SK-N-MC (cell line): ENCODE measurements around the gene PKN3.

Experiments used
- EZH2 ChIP-seq: fragments of 200-600 bp; sonication (generic); IDR thresholded peaks from one replicate; pipeline ENCODE4 v1.6.1; 2017; ENCODE audit warnings: antibody characterized with exemption
- FOXP2 ChIP-seq: optimal IDR thresholded peaks from 2 replicates; pipeline ENCODE3; 2011; ENCODE audit warnings: mild to moderate bottlenecking, moderate library complexity; ENCODE audit not compliant: insufficient read depth; ENCODE audit errors: extremely low read length, control extremely low read depth
- POLR2AphosphoS5 ChIP-seq: IDR thresholded peaks from 2 replicates; pipeline ENCODE4 v1.6.1; 2012; ENCODE audit warnings: mild to moderate bottlenecking, low read depth, low read length, borderline replicate concordance

- TF ChIP-seq EZH2 (no peak), POLR2AphosphoS5 (no peak), FOXP2 (no peak)
Observed at GRCh38 chr9:128768606-128769005, 66.3 kb downstream of the PKN3 start.
